ENCODE data around the gene PDE6G. TPM values are rescaled to one million over a fixed set of nuclear protein-coding genes. Genes with fewer than 3 reads are reported as not detected.

The PDE6G gene
- total and polyA plus RNA-seq, 2 donors (not counting 3 experiments of a cell fraction or from before 2014, with no cell fraction given): 1.8 to 3.7 TPM

- TF ChIP-seq GATA2 (IDR thresholded peaks at IDR 0.05; ENCODE audit: insufficient read depth, insufficient read length, low read depth, low read length): no peak
- Histone ChIP-seq H4K20me1 (replicated peaks; ENCODE audit: control insufficient read depth, extremely low read depth, insufficient read depth, low read length) (no peaks in the 10 kb centered on the region), H3K79me2 (ENCODE audit: control insufficient read depth, insufficient read depth, low read length) (no peaks in the 10 kb centered on the region), H3K36me3 (ENCODE audit: control insufficient read depth in 2 of 2, extremely low read depth in 1 of 2, insufficient read depth in 2 of 2, low read length in 2 of 2) (no peaks in the 10 kb centered on the region), H3K27ac (ENCODE audit: insufficient read depth, low read depth, low read length) (no peak overlapping the region), H3K9ac (replicated peaks; ENCODE audit: extremely low read depth, insufficient read depth, low read length) (no peak overlapping the region), H3K4me3 (replicated peaks in 1 of 3; ENCODE audit: insufficient read depth in 1 of 3, low read depth in 1 of 3, low read length in 3 of 3) (no peak overlapping the region), H3K9me1 (replicated peaks; ENCODE audit: control insufficient read depth, extremely low read depth, insufficient read depth, low read length) (no peaks in the 10 kb centered on the region), H2AFZ (ENCODE audit: low read depth, low read length) (no peak overlapping the region), H3K27me3 (ENCODE audit: control insufficient read depth in 2 of 2, insufficient read depth in 2 of 2, low read length in 2 of 2) (peaks cover 18 to 22% of the 10 kb centered on the region in 2 experiments), H3K9me3 (replicated peaks; ENCODE audit: control insufficient read depth, insufficient read depth, low read length) (no peaks in the 10 kb centered on the region), H3K4me1 (ENCODE audit: control insufficient read depth, extremely low read depth, insufficient read depth, low read length) (no peaks in the 10 kb centered on the region), H3K4me2 (ENCODE audit: insufficient read depth, low read length) (no peak overlapping the region)
- dilution Hi-C loops (cut with MboI; ENCODE audit: extremely low pct_ligation_motif_present, low sequenced_read_pairs) (no loop called here), intact Hi-C loops (cut with micrococcal nuclease) (no loop called here)
- CTCF ChIA-PET: interaction anchor here (1.4 kb wide), 1 partner anchor 9 kb away, joined by 4 read pairs; no protein-coding TSS in a partner anchor
- FAIRE-seq (no peak), DNase-seq (ENCODE audit: low read depth, low spot score) (no peak)
- no TSS peak for BruUV-seq (replicated peaks)
- POLR2A ChIA-PET: no interaction called here
Observed at GRCh38 chr17:81650951-81651350, 5.4 kb downstream of the PDE6G start.

- Histone ChIP-seq H3K27ac (ENCODE audit: insufficient read depth, low read depth, low read length) (no peak overlapping the region), H3K9me3 (replicated peaks; ENCODE audit: control insufficient read depth, insufficient read depth, low read length) (no peaks in the 10 kb centered on the region), H3K4me1 (ENCODE audit: control insufficient read depth, extremely low read depth, insufficient read depth, low read length) (no peaks in the 10 kb centered on the region), H3K36me3 (ENCODE audit: control insufficient read depth in 2 of 2, extremely low read depth in 1 of 2, insufficient read depth in 2 of 2, low read length in 2 of 2) (no peaks in the 10 kb centered on the region), H3K9me1 (replicated peaks; ENCODE audit: control insufficient read depth, extremely low read depth, insufficient read depth, low read length) (no peaks in the 10 kb centered on the region), H3K27me3 (ENCODE audit: control insufficient read depth in 2 of 2, insufficient read depth in 2 of 2, low read length in 2 of 2) (peaks cover 18 to 22% of the 10 kb centered on the region in 2 experiments), H3K4me3 (replicated peaks in 1 of 3; ENCODE audit: insufficient read depth in 1 of 3, low read depth in 1 of 3, low read length in 3 of 3) (no peak overlapping the region), H3K79me2 (ENCODE audit: control insufficient read depth, insufficient read depth, low read length) (no peaks in the 10 kb centered on the region), H2AFZ (ENCODE audit: low read depth, low read length) (no peak overlapping the region), H4K20me1 (replicated peaks; ENCODE audit: control insufficient read depth, extremely low read depth, insufficient read depth, low read length) (no peaks in the 10 kb centered on the region), H3K4me2 (ENCODE audit: insufficient read depth, low read length) (no peak overlapping the region), H3K9ac (replicated peaks; ENCODE audit: extremely low read depth, insufficient read depth, low read length) (no peak overlapping the region)
- intact Hi-C loops (cut with micrococcal nuclease) (no loop called here), dilution Hi-C loops (cut with MboI; ENCODE audit: extremely low pct_ligation_motif_present, low sequenced_read_pairs) (no loop called here)
- POLR2A ChIA-PET: no interaction called here
- CTCF ChIA-PET: no interaction called here
- TF ChIP-seq EZH2 (IDR thresholded peaks at IDR 0.05; ENCODE audit: borderline replicate concordance, low read depth, low read length, severe bottlenecking): no peak
- no TSS peak for BruUV-seq (replicated peaks)
- no peak for DNase-seq (ENCODE audit: low read depth, low spot score)
- FAIRE-seq: no peak
Observed at GRCh38 chr17:81648707-81649085, 7.6 kb downstream of the PDE6G start.

Measured in endothelial cell of umbilical vein (primary cell).